ENCODE data around the gene NUBP2. TPM values are rescaled to one million over a fixed set of nuclear protein-coding genes. Genes with fewer than 3 reads are reported as not detected.

Gene NUBP2
- total and polyA plus RNA-seq, 12 donors, result 24.1 to 74.1 (median 29.4) TPM

- H3K27ac ChIP-seq, result no peak overlapping the region
- H3K27me3 ChIP-seq, result no peaks in the 10 kb centered on the region
- WGBS, 2 donors, result 95 to 97% methylated on average over 16 of the region's 16 CpGs
- H3K4me1 ChIP-seq, result no peaks in the 10 kb centered on the region
- ATAC-seq (no peak), DNase-seq (no peak)
- no peak overlapping the region for H3K4me3 ChIP-seq
- no peaks in the 10 kb centered on the region for H3K9me3 ChIP-seq
- TF ChIP-seq CTCF (IDR thresholded peaks at IDR 0.05), result no peak
- intact Hi-C loops (cut with DNase I), result no loop called here
- peaks cover 0 to 95% (median 37%) of the 10 kb centered on the region in 9 donors for H3K36me3 ChIP-seq
These were observed 30.8 kb upstream of the NUBP2 start for GRCh38 chr16:1751946-1752345.

GRCh38 chr16:1752853-1753252 is 29.9 kb upstream of the NUBP2 start:
- Histone ChIP-seq H3K4me3 (no peak overlapping the region), H3K27me3 (no peaks in the 10 kb centered on the region), H3K36me3 (peaks cover 0 to 96% (median 31%) of the 10 kb centered on the region in 9 donors), H3K9me3 (no peaks in the 10 kb centered on the region), H3K27ac (no peak overlapping the region), H3K4me1 (no peaks in the 10 kb centered on the region)
- no peak for ATAC-seq
- intact Hi-C loops (cut with DNase I), result no loop called here
- 95 to 96% methylated on average over 14 of the region's 14 CpGs for WGBS, 2 donors
- no peak for DNase-seq
- no peak for TF ChIP-seq CTCF (IDR thresholded peaks at IDR 0.05)

GRCh38 chr16:1754204-1754603 is 28.6 kb upstream of the NUBP2 start:
- no peak for ATAC-seq
- no peaks in the 10 kb centered on the region for H3K4me1 ChIP-seq
- H3K27me3 ChIP-seq, result no peaks in the 10 kb centered on the region
- no peak for TF ChIP-seq CTCF (IDR thresholded peaks at IDR 0.05)
- H3K9me3 ChIP-seq, result no peaks in the 10 kb centered on the region
- no peak for DNase-seq
- 94 to 97% methylated on average over 12 of the region's 12 CpGs for WGBS, 2 donors
- H3K27ac ChIP-seq, result no peak overlapping the region
- no peak overlapping the region for H3K4me3 ChIP-seq
- intact Hi-C loops (cut with DNase I), result no loop called here
- H3K36me3 ChIP-seq, result peaks cover 0 to 96% (median 18%) of the 10 kb centered on the region in 9 donors

- H3K4me3 ChIP-seq, result no peak overlapping the region
- H3K27me3 ChIP-seq, result no peaks in the 10 kb centered on the region
- DNase-seq, result no peak
- WGBS, 2 donors, result 94 to 96% methylated on average over 37 of the region's 37 CpGs
- H3K27ac ChIP-seq, result no peak overlapping the region
- H3K4me1 ChIP-seq, result no peaks in the 10 kb centered on the region
- peaks cover 0 to 92% (median 24%) of the 10 kb centered on the region in 9 donors for H3K36me3 ChIP-seq
- H3K9me3 ChIP-seq, result no peaks in the 10 kb centered on the region
- no peak for ATAC-seq
- TF ChIP-seq CTCF (IDR thresholded peaks at IDR 0.05), result no peak
- intact Hi-C loops (cut with DNase I), result no loop called here
These were observed 24.9 kb upstream of the NUBP2 start for GRCh38 chr16:1757714-1758461.
